LNCaP clone FGC (cell line): ENCODE measurements around the gene CLSTN2.

Experiments used
- DNase-seq: peaks from one replicate; pipeline ENCODE4 v3.0.0-alpha.2; 2011; ENCODE audit warnings: low read depth
- H3K4me3 ChIP-seq: 2 replicates; pipeline ENCODE4 v1.5.1; 2011; ENCODE audit warnings: mild to moderate bottlenecking, low read depth, low read length, control low read depth
- CTCF ChIP-seq: IDR thresholded peaks from 2 replicates; pipeline ENCODE4 v1.5.1; 2012; ENCODE audit warnings: mild to moderate bottlenecking; ENCODE audit not compliant: control insufficient read depth, insufficient read depth; ENCODE audit errors: extremely low read depth

Gene CLSTN2

GRCh38 chr3:139897759-139898158 lies 37.2 kb upstream of the CLSTN2 start:
- no peak for DNase-seq
- no peak overlapping the region for H3K4me3 ChIP-seq
- TF ChIP-seq CTCF = no peak

- H3K4me3 ChIP-seq = no peak overlapping the region
- no peak for DNase-seq
- no peak for TF ChIP-seq CTCF
Observed at GRCh38 chr3:139906418-139906817, 28.6 kb upstream of the CLSTN2 start.

GRCh38 chr3:139909811-139910210 lies 25.2 kb upstream of the CLSTN2 start:
- no peak for TF ChIP-seq CTCF
- no peak for DNase-seq
- no peak overlapping the region for H3K4me3 ChIP-seq

GRCh38 chr3:139916271-139916670 lies 18.7 kb upstream of the CLSTN2 start:
- no peak overlapping the region for H3K4me3 ChIP-seq
- peak; percentile 75 for DNase-seq
- TF ChIP-seq CTCF = no peak

GRCh38 chr3:139917226-139917785 lies 17.7 kb upstream of the CLSTN2 start:
- no peak for DNase-seq
- no peak overlapping the region for H3K4me3 ChIP-seq
- TF ChIP-seq CTCF = no peak

- no peak overlapping the region for H3K4me3 ChIP-seq
- DNase-seq = no peak
- TF ChIP-seq CTCF = no peak
Observed at GRCh38 chr3:139928708-139929505, 6.1 kb upstream of the CLSTN2 start.
